ENCODE measurements around the gene C20orf204.

Gene C20orf204

GRCh38 chr20:64047046-64047389 lies 11.0 kb downstream of the C20orf204 start:
- no peak for DNase-seq (ENCODE audit: low spot score)
- TF ChIP-seq CTCF (IDR thresholded peaks at IDR 0.05; ENCODE audit: extremely low read depth, missing control alignments) = no peak

- TF ChIP-seq CTCF (IDR thresholded peaks at IDR 0.05; ENCODE audit: extremely low read depth, missing control alignments) = no peak
- no peak for DNase-seq (ENCODE audit: low spot score)
Measured at GRCh38 chr20:64047968-64048401, 12.0 kb downstream of the C20orf204 start.

DNA sequence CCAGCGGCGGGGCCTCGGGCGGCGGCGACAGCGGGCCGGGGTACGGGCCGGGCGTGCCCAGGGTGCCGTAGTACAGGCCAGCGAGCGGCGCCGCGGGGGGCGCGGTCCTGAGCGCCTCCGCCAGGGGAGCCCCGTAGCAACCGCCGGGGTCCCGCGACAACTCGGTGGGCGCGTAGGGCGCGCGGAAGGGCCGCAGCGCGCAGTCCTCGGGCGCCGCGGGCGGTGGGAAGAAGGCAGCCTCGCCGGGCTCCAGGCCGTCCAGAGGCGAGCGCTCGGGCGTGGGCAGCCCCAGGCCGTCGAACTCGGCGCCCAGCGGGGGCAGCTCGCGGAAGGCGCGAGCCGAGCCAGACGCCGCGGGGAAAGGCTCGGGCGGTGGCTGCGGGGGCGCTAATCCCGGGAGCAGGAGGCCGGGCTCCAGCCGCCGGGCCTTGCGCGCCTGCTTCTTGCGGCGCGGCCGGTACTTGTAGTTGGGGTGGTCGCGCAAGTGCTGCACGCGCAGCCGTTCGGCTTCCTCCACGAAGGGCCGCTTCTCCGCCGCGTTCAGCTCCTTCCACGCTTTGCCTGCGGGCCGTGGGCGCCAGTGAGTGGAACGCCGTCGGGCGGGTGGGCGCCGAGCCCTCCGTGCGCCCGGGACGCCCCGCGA lies 12.5 kb downstream of the C20orf204 start:
- DNase-seq (ENCODE audit: low spot score) = no peak
- no peak for TF ChIP-seq CTCF (IDR thresholded peaks at IDR 0.05; ENCODE audit: extremely low read depth, missing control alignments)

GRCh38 chr20:64049060-64049877 lies 13.3 kb downstream of the C20orf204 start, which contains the start of gene SOX18:
TSS of gene SOX18 (minus strand) at chr20:64049639. CDS start at chr20:64049516, 123 bp downstream.
- peak; percentile 69 for DNase-seq (ENCODE audit: low spot score)
- TF ChIP-seq CTCF (IDR thresholded peaks at IDR 0.05; ENCODE audit: extremely low read depth, missing control alignments) = no peak

DNA sequence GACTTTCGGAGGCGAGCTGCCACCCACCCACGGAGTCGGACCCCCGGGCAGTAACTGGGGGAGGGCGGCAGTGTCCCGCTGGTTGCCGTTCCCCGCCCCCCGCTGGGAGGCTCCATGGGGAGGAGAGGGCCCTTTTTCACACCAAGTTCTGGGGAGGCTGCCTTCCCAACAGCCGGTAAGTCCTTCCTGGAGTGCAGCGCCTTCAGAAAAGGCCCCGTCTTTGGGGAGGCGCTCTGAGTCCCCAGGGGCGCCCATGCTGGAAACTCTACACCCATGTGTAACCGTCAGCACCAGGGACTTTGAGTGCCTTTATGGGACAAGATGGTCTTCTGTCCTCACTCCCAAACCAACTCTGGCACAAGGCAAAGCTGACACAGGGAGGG lies 13.9 kb downstream of the C20orf204 start:
- no peak for TF ChIP-seq CTCF (IDR thresholded peaks at IDR 0.05; ENCODE audit: extremely low read depth, missing control alignments)
- DNase-seq (ENCODE audit: low spot score) = no peak

GRCh38 chr20:64050261-64051032 lies 14.5 kb downstream of the C20orf204 start:
- DNase-seq (ENCODE audit: low spot score) = no peak
- no peak for TF ChIP-seq CTCF (IDR thresholded peaks at IDR 0.05; ENCODE audit: extremely low read depth, missing control alignments)

GRCh38 chr20:64051033-64051452 lies 15.1 kb downstream of the C20orf204 start:
- TF ChIP-seq CTCF (IDR thresholded peaks at IDR 0.05; ENCODE audit: extremely low read depth, missing control alignments) = no peak
- no peak for DNase-seq (ENCODE audit: low spot score)
